Ovary (tissue), 9 donors: ENCODE measurements around the gene RGS9. TPM values are rescaled to one million over a fixed set of nuclear protein-coding genes. Genes with fewer than 3 reads are reported as not detected.

ENCODE experiments used
- DNase-seq, 5 donors: peaks; one replicate each; pipeline ENCODE4 v3.0.0-alpha.2; 2019 to 2020
- H3K27ac ChIP-seq, 2 donors: fragments of 200-600 bp; one replicate each; pipeline versions ENCODE4 v1.5.1 to v1.8.0; 2019 to 2022
- H3K27me3 ChIP-seq: fragments of 200-600 bp; one replicate; pipeline ENCODE4 v1.8.0; 2022
- H3K36me3 ChIP-seq: fragments of 200-600 bp; sonication (generic); one replicate; pipeline ENCODE4 v1.5.1; 2019
- H3K4me1 ChIP-seq: one replicate; pipeline ENCODE4 v1.8.1; 2013; ENCODE audit warnings: mild to moderate bottlenecking, moderate library complexity; ENCODE audit not compliant: insufficient read depth
- H3K4me3 ChIP-seq: fragments of 200-600 bp; sonication (generic); one replicate; pipeline ENCODE4 v1.5.1; 2017
- H3K9me3 ChIP-seq, 2 donors: fragments of 200-600 bp in 1 of 2; sonication (generic) in 1 of 2; one replicate each; pipeline versions ENCODE4 v1.5.1 to v1.8.1; 2013 to 2019; ENCODE audit warnings: mild to moderate bottlenecking in 1 of 2, moderate library complexity in 1 of 2
- EP300 ChIP-seq: sonication (generic); formaldehyde crosslinking; IDR thresholded peaks from one replicate; pipeline ENCODE4 v1.6.1; 2017; ENCODE audit warnings: antibody characterized with exemption
- POLR2A ChIP-seq: fragments of 450-650 bp; IDR thresholded peaks from one replicate; pipeline ENCODE4 v1.6.1; 2017; ENCODE audit warnings: antibody characterized with exemption, mild to moderate bottlenecking, moderate library complexity
- whole genome bisulfite sequencing, 3 donors: extraction: QIAGEN DNeasy Blood & Tissue Kit in 1 of 3; methylation state at CpG; one replicate each; pipeline versions ENCODE4 v1.1.5 to v1.1.7; 2013 to 2017; 5-methylcytosine and 5-hydroxymethylcytosine counted together
- intact Hi-C, 4 donors: fragments of 100-400 bp; cut with DNase I; formaldehyde crosslinking; loops; one replicate each; pipeline versions ENCODE4 v1.11.0 to v1.15.1; 2022 to 2023
- polyA plus RNA-seq, 2 donors: library from polyadenylated mRNA; stranded (reverse); fragments of 200-250 nt in 1 of 2; fragments of 350-450 nt in 1 of 2; fragmentation: Illumina TruSeq in 1 of 2; extraction: RNeasy Lipid Tissue Mini Kit (QIAGEN cat#74804) in 1 of 2; gene quantifications; one replicate each; pipeline ENCODE4 v1.2.3, GENCODE V29; 2013 to 2014
- total RNA-seq, 7 donors: library from RNA; depleted of rRNA in 2 of 7; stranded (reverse); fragments of >200 nt in 2 of 7; fragmentation: NEBNext Ultra II Directional in 3 of 7; extraction: Animal tissue kit (Norgen Biotek cat#: 25700) in 3 of 7; gene quantifications; one replicate each; pipeline versions ENCODE4 v1.1.0 to v1.2.4, GENCODE V29; 2016 to 2023
- TF ChIP-seq, protein P1 (sequence below), 3 donors: fragments of 450-650 bp in 2 of 3; fragments of 200-600 bp in 1 of 3; IDR thresholded peaks; one replicate each; pipeline versions ENCODE4 v1.5.1 to v1.8.0; 2016 to 2022; ENCODE audit warnings: antibody characterized with exemption in 3 of 3, mild to moderate bottlenecking in 1 of 3
- donor health status: DM: no; HTN: no; CAD: no; lungs with moderate emphysema.
- donor health status: DM: no; HTN: no; CAD: no.
- donor health status: Bipolar disorder and iron deficiency.
- donor health status: DM: yes; HTN: yes; CAD: no.
- donor health status: DM: no; HTN: no; CAD: no.
- donor health status: DM: yes; HTN: yes; CAD: no.

The RGS9 gene
- total and polyA plus RNA-seq, 9 donors: 5.3 to 15.7 (median 9.1) TPM

DNA sequence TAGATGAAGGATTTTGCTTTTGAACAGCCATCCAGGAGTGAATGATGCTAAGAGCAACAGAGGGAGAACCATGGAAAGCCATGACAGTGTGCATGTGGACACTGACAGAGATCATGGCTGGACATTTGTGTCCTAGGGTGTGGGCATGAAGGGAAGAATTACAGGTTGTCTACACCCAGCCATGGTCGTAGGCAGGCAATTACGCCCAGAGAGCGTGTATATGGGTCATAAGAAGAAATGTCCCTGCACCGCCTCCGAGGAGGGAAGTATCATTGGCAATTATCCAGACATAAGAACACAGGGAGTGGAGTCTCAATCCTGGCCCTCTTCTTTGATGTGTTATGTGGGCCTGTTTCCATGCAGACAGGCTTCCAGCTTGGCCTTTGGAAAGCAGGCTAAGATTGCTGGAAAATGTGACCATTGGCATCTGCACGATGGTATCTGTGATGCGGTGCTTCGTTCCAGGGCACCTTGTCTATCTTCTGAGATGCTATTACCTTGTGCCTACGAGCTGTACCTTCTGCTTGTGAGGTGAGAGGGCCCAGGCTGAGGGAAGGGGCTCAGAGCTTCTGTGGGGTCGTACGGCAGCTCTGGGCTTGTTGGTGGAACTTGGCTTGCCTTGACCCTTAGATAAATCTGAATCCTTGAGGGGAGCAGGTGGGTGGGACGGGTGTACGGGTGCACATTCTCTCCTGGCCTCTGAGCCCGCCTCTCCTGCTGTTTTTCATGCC lies 19.8 kb downstream of the RGS9 start:
- 88 to 91% (median 89%) methylated on average over 14 of the region's 14 CpGs for WGBS, 3 donors
- no peak for DNase-seq
- no peaks in the 10 kb centered on the region for H3K27me3 ChIP-seq
- H3K4me1 ChIP-seq: no peaks in the 10 kb centered on the region
- intact Hi-C loops: no loop called here
- TF ChIP-seq EP300: no peak
- TF ChIP-seq, protein P1, sequence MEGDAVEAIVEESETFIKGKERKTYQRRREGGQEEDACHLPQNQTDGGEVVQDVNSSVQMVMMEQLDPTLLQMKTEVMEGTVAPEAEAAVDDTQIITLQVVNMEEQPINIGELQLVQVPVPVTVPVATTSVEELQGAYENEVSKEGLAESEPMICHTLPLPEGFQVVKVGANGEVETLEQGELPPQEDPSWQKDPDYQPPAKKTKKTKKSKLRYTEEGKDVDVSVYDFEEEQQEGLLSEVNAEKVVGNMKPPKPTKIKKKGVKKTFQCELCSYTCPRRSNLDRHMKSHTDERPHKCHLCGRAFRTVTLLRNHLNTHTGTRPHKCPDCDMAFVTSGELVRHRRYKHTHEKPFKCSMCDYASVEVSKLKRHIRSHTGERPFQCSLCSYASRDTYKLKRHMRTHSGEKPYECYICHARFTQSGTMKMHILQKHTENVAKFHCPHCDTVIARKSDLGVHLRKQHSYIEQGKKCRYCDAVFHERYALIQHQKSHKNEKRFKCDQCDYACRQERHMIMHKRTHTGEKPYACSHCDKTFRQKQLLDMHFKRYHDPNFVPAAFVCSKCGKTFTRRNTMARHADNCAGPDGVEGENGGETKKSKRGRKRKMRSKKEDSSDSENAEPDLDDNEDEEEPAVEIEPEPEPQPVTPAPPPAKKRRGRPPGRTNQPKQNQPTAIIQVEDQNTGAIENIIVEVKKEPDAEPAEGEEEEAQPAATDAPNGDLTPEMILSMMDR (IDR thresholded peaks at IDR 0.05): no peak
- no peak for TF ChIP-seq POLR2A
- no peaks in the 10 kb centered on the region for H3K36me3 ChIP-seq
- no peak overlapping the region for H3K27ac ChIP-seq
- no peak overlapping the region for H3K4me3 ChIP-seq
- H3K9me3 ChIP-seq: no peaks in the 10 kb centered on the region

DNA sequence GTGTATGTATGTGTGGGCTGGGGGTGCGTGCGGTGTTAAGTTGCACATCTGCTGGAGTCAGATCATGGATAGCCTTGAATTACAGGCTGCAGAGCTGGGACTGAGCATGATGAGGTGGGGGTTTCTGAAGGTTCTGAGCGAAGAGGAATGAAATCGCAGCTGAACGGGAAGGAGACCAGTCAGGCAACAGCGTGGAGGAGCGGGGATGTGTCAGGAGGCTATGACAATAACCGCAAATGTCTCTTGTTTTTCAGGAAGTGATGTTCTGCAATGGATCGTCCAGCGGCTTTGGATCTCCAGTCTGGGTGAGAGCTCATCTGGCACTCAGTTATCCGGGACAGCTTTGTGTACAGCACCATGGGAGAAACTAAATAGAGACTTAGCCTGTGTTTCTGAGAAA lies 20.9 kb downstream of the RGS9 start:
- Histone ChIP-seq H3K36me3 (no peaks in the 10 kb centered on the region), H3K27ac (no peak overlapping the region), H3K9me3 (no peaks in the 10 kb centered on the region), H3K27me3 (no peaks in the 10 kb centered on the region), H3K4me1 (no peaks in the 10 kb centered on the region), H3K4me3 (no peak overlapping the region)
- no peak for DNase-seq
- intact Hi-C loops: no loop called here
- TF ChIP-seq, protein P1 (IDR thresholded peaks at IDR 0.05): no peak
- TF ChIP-seq EP300 (no peak), POLR2A (no peak)
- 54 to 75% (median 60%) methylated on average over 11 of the region's 11 CpGs for WGBS, 3 donors

DNA sequence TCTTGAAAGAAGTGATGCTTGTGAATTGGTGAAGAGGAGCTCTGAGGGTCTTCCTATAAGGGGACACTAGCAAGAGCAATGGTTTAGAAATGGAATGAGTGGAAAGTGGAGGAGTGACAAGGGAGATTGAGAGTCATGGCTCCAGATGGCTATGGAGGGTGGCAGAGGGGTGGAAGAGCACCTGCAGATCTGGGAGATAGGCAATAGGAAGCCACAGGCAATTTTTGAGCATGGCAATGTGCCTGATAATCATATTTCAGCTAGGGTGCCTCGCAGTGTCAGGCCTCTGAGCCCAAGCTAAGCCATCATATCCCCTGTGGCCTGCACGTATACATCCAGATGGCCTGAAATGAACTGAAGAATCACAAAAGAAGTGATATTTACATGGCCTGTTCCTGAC lies 21.5 kb downstream of the RGS9 start:
- H3K4me1 ChIP-seq: no peaks in the 10 kb centered on the region
- TF ChIP-seq, protein P1 (IDR thresholded peaks at IDR 0.05): no peak
- no peak for TF ChIP-seq EP300
- no peak for TF ChIP-seq POLR2A
- no peak for DNase-seq
- H3K9me3 ChIP-seq: no peaks in the 10 kb centered on the region
- H3K27me3 ChIP-seq: no peaks in the 10 kb centered on the region
- WGBS, 3 donors: 90 to 99% (median 91%) methylated on average over 2 of the region's 2 CpGs
- H3K4me3 ChIP-seq: no peak overlapping the region
- H3K36me3 ChIP-seq: no peaks in the 10 kb centered on the region
- intact Hi-C loops: no loop called here
- H3K27ac ChIP-seq: no peak overlapping the region

DNA sequence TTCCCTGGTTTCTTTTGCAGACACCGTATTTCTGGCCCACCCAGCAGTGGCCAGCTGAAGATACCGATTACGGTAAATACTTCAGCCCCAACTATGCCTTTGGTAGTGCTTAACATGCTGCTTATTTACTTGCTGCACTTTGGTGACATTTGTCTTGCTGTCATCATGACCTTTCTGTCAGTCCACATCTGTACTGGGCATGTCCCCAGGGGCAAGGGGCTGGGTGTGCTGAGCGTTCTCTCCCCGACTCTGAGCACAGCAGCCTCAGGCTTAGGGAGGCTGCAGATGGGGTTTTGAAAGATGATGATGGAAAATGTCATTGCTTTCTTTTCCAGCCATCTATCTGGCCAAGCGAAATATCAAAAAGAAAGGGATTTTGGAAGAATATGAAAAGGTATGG lies 23.3 kb downstream of the RGS9 start:
- H3K36me3 ChIP-seq: no peaks in the 10 kb centered on the region
- no peak for TF ChIP-seq POLR2A
- TF ChIP-seq EP300: no peak
- TF ChIP-seq, protein P1 (IDR thresholded peaks at IDR 0.05): no peak
- WGBS, 3 donors: 90 to 92% (median 92%) methylated on average over 6 of the region's 6 CpGs

More for the DNA sequence above, 23.3 kb downstream of the RGS9 start:
- no peaks in the 10 kb centered on the region for H3K9me3 ChIP-seq
- H3K4me1 ChIP-seq: no peaks in the 10 kb centered on the region
- intact Hi-C loops: no loop called here
- H3K4me3 ChIP-seq: no peak overlapping the region
- H3K27me3 ChIP-seq: no peaks in the 10 kb centered on the region
- H3K27ac ChIP-seq: no peak overlapping the region
- DNase-seq: no peak
